Measurements from ENCODE around the gene NPM1.

GRCh38 chr5:171429543-171429910, 41.9 kb downstream of the NPM1 start:
- TF ChIP-seq CTCF (IDR thresholded peaks at IDR 0.05): no peak
- TF ChIP-seq EZH2 (IDR thresholded peaks at IDR 0.05; ENCODE audit: borderline replicate concordance, insufficient read depth, low read depth, low read length, poor library complexity, severe bottlenecking): no peak

Data from B cell (primary cell).